Hindlimb muscle (tissue), 1 donor: ENCODE measurements around the gene NUDT3. TPM values are rescaled to one million over a fixed set of nuclear protein-coding genes. Genes with fewer than 3 reads are reported as not detected.

Source experiments
- DNase-seq: peaks from one replicate; pipeline ENCODE4 v3.0.0-alpha.2; 2013
- polyA plus RNA-seq: library from polyadenylated mRNA; unstranded; fragments of 120-200 nt; gene quantifications from one replicate; pipeline ENCODE4 v1.2.1, GENCODE V29; 2013; ENCODE audit not compliant: insufficient read length

NUDT3 gene
- polyA plus RNA-seq, 1 donor = 38.0 TPM

DNA sequence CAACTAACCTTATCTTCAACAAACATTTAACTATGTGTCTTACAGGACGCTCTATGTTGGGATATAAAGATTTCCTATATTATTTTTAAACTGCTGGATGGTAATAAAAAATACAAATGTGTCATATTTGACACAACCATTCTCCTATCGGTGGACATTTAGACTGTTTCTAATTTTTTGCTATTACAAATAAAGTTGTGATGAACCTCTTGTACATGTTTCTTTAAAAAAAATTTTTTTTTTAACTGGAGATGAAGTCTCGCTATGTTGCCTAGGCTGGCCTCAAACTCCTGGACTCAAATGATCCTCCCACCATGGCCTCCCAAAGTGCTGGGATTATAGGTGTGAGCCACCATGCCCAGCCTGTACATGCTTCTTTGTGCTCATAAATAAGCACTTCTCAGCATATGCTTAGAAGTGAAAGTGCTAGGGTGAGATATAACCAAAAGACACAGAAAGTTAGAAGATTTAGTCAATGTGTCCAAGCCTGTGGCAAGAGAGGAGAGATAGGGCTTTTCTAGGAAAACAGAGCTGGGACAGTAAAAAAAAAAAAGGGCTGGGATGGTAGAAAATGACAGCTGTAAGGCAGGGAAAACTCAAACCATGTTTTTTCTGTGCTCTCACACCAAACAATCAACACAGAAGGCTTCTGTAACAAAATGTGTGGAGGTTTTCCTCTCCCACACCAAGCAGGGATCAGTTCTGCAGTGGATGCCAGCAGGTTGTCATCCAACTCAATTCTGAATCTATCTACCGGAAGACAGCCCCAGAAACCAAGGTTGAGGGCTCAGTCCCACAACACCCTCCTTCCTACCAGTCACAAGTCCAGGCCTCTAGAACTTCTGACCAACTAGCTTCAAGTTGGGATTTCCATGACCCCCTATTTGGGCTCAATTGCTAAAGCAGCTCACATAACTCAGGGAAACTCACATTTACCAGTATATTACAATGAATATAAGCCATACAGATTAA lies 73.7 kb downstream of the NUDT3 start:
- no peak for DNase-seq

- DNase-seq = peak; percentile 68
Observed at GRCh38 chr6:34317882-34318498, 74.5 kb downstream of the NUDT3 start.

- DNase-seq = no peak
Observed at GRCh38 chr6:34317172-34317477, 75.3 kb downstream of the NUDT3 start.

- DNase-seq = no peak
Observed at GRCh38 chr6:34316431-34317171, 75.9 kb downstream of the NUDT3 start.

GRCh38 chr6:34315780-34316179 lies 76.7 kb downstream of the NUDT3 start:
- DNase-seq = no peak

DNA sequence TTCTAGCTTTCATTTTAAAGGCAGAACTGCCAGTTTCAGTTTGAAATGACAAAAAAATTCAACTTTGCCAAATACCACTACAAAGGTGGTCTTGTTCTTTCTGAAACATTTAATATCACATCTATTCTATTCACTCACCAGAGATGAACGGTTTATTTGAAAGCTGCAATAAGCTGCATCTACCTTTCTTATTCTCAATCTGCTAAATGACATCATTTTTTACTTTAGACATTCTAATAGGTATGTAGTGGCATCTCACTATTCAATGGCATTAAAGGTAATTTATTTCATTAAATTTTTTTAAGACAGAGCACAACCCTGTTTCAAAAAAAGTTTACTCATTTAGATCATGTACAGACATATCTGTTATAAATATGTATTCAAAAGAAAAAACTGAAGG lies 77.2 kb downstream of the NUDT3 start:
- DNase-seq = no peak

DNA sequence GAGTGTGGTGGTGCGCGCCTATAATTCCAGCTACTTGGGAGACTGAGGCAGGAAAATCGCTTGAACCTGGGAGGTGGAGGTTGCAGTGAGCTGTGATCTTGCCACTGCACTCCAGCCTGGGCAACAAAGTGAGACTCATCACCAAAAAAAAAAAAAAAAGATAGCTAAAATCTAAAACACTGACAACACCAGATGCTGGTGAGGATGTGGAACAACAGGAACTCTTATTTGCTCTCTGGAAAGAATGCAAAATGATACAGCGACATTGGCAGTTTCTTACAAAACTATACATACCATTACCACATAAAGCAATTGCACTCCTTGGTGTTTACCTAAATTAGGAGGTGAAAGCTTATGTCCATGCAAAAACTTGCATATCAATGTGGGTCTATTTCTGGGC lies 80.2 kb downstream of the NUDT3 start:
- no peak for DNase-seq

GRCh38 chr6:34310817-34311216 lies 81.7 kb downstream of the NUDT3 start:
- DNase-seq = no peak

- no peak for DNase-seq
Observed at GRCh38 chr6:34308483-34308882, 84.0 kb downstream of the NUDT3 start.

DNA sequence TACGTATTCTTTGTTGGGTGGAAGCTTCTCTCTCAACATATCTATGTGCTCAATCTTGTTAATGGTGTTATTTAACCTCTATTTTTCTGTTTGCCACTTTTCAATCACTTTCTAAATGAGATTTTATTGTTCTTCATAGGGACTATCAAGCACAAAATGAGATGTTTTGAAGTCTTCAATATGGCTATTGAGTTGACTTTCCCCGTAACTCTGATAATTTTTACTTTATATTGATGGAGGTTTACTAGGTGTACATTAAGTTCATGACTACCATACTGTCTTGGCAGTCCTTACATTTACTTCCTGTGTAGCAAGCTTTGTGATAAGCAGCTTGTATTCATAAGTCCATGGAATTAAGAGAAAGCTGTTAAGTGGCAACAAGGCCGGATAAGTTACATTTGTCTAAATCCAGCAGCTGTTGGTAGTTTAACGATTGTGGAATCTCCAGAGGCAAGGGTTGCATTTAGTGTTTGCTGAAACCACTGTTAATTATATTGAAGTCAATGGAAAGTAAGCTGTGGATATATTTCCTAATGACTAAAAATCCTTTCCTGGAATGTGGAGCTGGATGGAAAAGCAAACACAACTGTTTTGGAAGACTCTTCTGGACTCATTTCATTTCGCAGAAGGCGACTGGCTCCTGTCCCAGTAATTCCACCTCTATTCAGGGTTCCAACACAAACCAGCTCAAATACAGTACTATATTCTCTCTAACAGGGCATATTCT lies 86.3 kb downstream of the NUDT3 start:
- DNase-seq = peak; percentile 73

DNA sequence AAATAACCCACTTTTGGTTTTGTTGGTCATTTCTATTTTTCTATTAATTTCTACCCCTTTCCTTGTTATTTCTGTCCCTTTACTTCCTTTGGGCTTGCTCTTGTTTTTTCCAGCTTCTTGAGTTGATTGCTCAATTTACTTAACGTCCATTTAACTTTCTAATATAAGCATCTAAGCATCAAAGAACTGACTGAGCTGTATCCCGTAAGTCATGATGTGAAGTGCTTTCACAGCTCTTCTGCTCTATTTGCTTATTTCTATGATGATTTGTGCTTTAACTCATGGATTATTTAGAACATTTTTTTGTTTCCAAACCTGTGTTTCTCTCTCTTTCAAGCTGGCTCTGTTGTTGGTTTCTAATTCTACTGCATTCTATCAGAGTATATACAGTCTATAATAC lies 87.0 kb downstream of the NUDT3 start:
- no peak for DNase-seq

- no peak for DNase-seq
Observed at GRCh38 chr6:34304164-34304563, 88.3 kb downstream of the NUDT3 start.

DNA sequence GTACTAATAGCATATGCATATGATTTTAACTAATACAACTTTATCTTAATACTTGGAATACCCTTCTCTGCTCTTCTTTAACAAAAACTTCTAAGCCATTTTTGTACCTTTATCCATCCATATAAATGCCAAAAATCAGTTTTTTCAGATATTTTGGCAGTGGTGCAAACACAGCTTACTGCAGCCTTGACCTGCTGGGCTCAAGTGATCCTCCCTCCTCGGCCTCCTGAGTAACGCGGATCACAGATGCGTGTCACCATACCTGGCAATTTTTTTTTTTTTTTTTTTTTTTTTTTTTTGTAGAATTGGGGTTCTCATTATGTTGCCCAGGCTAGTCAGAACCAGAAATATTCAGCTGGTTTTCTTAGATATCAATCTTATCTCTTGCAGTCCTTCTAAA lies 89.5 kb downstream of the NUDT3 start:
- no peak for DNase-seq

- peak; percentile 63 for DNase-seq
Observed at GRCh38 chr6:34301408-34301807, 91.1 kb downstream of the NUDT3 start.

- no peak for DNase-seq
Observed at GRCh38 chr6:34300332-34300751, 92.1 kb downstream of the NUDT3 start.

DNA sequence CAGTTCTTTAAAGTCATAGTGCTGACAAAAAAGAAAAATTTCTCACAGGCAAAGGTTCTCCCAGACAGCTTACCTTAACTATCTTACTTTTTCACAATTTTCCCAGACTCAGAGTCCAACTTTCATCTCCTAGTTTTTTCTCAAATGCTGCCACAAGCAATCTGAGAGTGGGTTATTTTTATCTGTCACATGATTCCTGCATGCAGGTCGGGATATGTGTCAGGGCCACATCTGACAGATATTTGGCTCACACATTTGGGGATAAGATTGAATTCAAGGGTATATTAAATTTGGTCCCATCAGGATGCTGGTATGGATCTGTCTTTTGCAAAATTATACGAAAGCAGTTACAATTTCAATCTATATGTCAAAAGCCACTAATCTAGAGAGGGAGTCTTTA lies 93.5 kb downstream of the NUDT3 start:
- DNase-seq = no peak

GRCh38 chr6:34295721-34296120 lies 96.7 kb downstream of the NUDT3 start:
- DNase-seq = no peak

DNA sequence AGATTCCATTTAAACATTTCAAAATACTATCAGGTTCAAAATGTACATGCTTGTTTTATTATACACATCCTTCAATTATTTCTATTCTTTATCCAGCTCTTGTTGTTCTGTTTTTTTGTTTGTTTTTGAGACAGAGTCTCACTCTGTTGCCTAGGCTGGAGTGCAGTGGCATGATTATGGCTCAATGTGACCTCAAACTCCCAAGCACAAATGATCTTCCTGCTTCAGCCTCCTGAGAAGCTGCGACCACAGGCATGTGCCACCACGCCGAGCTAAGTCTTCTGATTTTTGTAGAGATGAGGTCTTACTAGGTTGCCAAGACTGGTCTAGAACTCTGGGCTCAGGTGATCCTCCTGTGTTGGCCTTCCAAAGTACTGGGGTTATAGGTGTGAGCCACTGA lies 99.5 kb downstream of the NUDT3 start:
- DNase-seq = no peak

- DNase-seq = no peak
Observed at GRCh38 chr6:34289137-34289536, 103.3 kb downstream of the NUDT3 start.

GRCh38 chr6:34288581-34288980 lies 103.9 kb downstream of the NUDT3 start:
- no peak for DNase-seq

DNA sequence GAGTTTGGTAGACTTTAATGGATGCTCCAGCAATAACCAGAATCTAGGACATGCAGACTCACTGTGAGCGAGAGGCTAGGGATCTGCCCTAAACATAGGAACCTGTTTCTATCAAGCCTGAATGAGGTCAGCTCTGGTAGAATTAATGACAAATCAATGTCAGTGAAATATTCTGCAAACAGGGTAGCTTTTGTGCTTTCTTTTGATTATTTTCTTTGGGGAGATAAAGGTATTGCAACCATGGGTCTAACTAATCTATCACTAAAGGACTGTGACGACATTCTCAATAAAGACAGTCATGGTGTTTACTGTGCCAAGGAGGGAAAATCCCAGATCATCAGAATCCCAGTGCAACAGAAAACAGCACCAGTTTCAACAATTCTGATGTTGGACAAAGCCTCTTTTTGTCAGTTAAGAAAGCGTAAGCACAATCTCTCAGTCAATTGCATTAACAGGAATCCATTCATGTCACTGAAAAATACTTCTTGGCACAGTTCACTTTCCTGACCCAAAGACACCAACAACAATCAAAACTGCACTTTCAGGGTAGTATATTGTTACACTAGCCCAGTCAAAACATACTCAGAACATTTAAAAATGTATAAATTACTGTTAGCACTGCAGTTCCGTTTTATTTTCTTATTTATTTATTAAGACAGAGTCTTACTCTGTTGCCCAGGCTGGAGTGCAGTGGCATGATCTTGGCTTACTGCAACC lies 106.9 kb downstream of the NUDT3 start:
- no peak for DNase-seq
